GM23248 (cell line): ENCODE measurements around the gene ST6GALNAC3. TPM values are rescaled to one million over a fixed set of nuclear protein-coding genes. Genes with fewer than 3 reads are reported as not detected.
"Not testable (repeated sequence)": the region's sequence is repeated elsewhere in the genome, so short reads cannot be mapped to it uniquely, and the experiment has no call there.

Source experiments
- DNase-seq: peaks from one replicate; pipeline ENCODE4 v3.0.0-alpha.2; 2015
- H2AFZ ChIP-seq: fragments of 200-600 bp; sonication (generic); 2 replicates; pipeline ENCODE4 v1.6.1; 2016; ENCODE audit warnings: antibody characterized with exemption
- H3F3A ChIP-seq: fragments of 200-600 bp; sonication (generic); 2 replicates; pipeline ENCODE4 v1.6.1; 2016; ENCODE audit warnings: mild to moderate bottlenecking, antibody characterized with exemption, mixed run types; ENCODE audit not compliant: insufficient read depth
- H3K27ac ChIP-seq: fragments of 200-600 bp; sonication (generic); 2 replicates; pipeline ENCODE4 v1.5.1; 2016; ENCODE audit warnings: mild to moderate bottlenecking
- H3K27me3 ChIP-seq: fragments of 200-600 bp; sonication (generic); replicated peaks from 2 replicates; pipeline ENCODE4 v1.6.1; 2016; ENCODE audit warnings: mild to moderate bottlenecking; ENCODE audit not compliant: insufficient read depth
- H3K36me3 ChIP-seq: fragments of 200-600 bp; sonication (generic); 2 replicates; pipeline ENCODE4 v1.6.1; 2016; ENCODE audit warnings: low read depth, mild to moderate bottlenecking
- H3K4me1 ChIP-seq: fragments of 200-600 bp; sonication (generic); 2 replicates; pipeline ENCODE4 v1.6.1; 2016; ENCODE audit warnings: mild to moderate bottlenecking; ENCODE audit not compliant: insufficient read depth
- H3K4me2 ChIP-seq: fragments of 200-600 bp; sonication (generic); one replicate; pipeline ENCODE4 v1.6.1; 2016; ENCODE audit warnings: mild to moderate bottlenecking; ENCODE audit not compliant: unreplicated experiment
- H3K4me3 ChIP-seq: fragments of 200-600 bp; sonication (generic); 2 replicates; pipeline ENCODE4 v1.5.1; 2016; ENCODE audit warnings: mild to moderate bottlenecking
- H3K79me2 ChIP-seq: fragments of 200-600 bp; sonication (generic); 2 replicates; pipeline ENCODE4 v1.6.1; 2016; ENCODE audit warnings: mild to moderate bottlenecking; ENCODE audit not compliant: insufficient read depth
- H3K9ac ChIP-seq: fragments of 200-600 bp; sonication (generic); 2 replicates; pipeline ENCODE4 v1.6.1; 2016; ENCODE audit warnings: mild to moderate bottlenecking
- H3K9me2 ChIP-seq: fragments of 200-600 bp; sonication (generic); 2 replicates; pipeline ENCODE4 v1.6.1; 2016; ENCODE audit warnings: mixed run types, mild to moderate bottlenecking, moderate library complexity; ENCODE audit not compliant: insufficient read depth
- H3K9me3 ChIP-seq: fragments of 200-600 bp; sonication (generic); one replicate; pipeline ENCODE4 v1.6.1; 2017; ENCODE audit warnings: low read depth
- H4K20me1 ChIP-seq: fragments of 200-600 bp; sonication (generic); 2 replicates; pipeline ENCODE4 v1.6.0; 2016; ENCODE audit not compliant: insufficient read depth
- EZH2 ChIP-seq: fragments of 200-600 bp; sonication (generic); IDR thresholded peaks from 2 replicates; pipeline ENCODE4 v1.6.1; 2018; ENCODE audit warnings: antibody characterized with exemption, mild to moderate bottlenecking; ENCODE audit not compliant: insufficient read depth, poor library complexity, severe bottlenecking
- EZH2phosphoT487 ChIP-seq: fragments of 200-600 bp; sonication (generic); IDR thresholded peaks from 2 replicates; pipeline ENCODE4 v1.6.1; 2018; ENCODE audit warnings: antibody characterized with exemption, moderate library complexity, mild to moderate bottlenecking, low read depth; ENCODE audit not compliant: insufficient read depth
- WGBS, 2 experiments: methylation state at CpG; one replicate each; pipeline ENCODE4 v1.1.6; 2015 to 2017; ENCODE audit warnings: low lambda C conversion rate in 2 of 2, low coverage in 1 of 2; ENCODE audit errors: missing lambda C conversion rate in 2 of 2; 5-methylcytosine and 5-hydroxymethylcytosine counted together
- in situ Hi-C: fragments of 300-500 bp; cut with MboI; formaldehyde crosslinking; loops from 2 replicates; pipeline ENCODE4 v1.15.0; 2020
- polyA plus RNA-seq: library from polyadenylated mRNA; unstranded; fragments of >200 nt; fragmentation: Nextera tagmentation; extraction: Ambion mirVana; gene quantifications from 2 replicates; pipeline ENCODE4 v1.2.1, GENCODE V29; 2016
- total RNA-seq: library from RNA; depleted of rRNA; stranded (reverse); fragments of >200 nt; shearing (Covaris generic); gene quantifications from 2 replicates; pipeline ENCODE4 v1.2.3, GENCODE V29; 2014

ST6GALNAC3 gene
- total and polyA plus RNA-seq, 2 experiments from 2014 or later: not detected

- Histone ChIP-seq H3K4me2 (peak overlapping the region; percentile 26), H3K79me2 (no peaks in the 10 kb centered on the region), H3K4me1 (peaks cover 21% of the 10 kb centered on the region), H3F3A (no peaks in the 10 kb centered on the region), H3K27me3 (no peaks in the 10 kb centered on the region; the same call in 1 of the 2 replicates), H3K9ac (no peak overlapping the region), H4K20me1 (no peaks in the 10 kb centered on the region), H3K9me2 (no peaks in the 10 kb centered on the region), H2AFZ (no peak overlapping the region), H3K36me3 (no peaks in the 10 kb centered on the region), H3K27ac (no peak overlapping the region), H3K4me3 (no peak overlapping the region), H3K9me3 (no peaks in the 10 kb centered on the region)
- TF ChIP-seq EZH2 (no peak), EZH2phosphoT487 (0 out of 2 replicates have a peak, but pooled peaks have one; percentile 26)
- DNase-seq: peak; percentile 80
- in situ Hi-C loops: no loop called here
Measured at GRCh38 chr1:76640092-76640491, 565.5 kb downstream of the ST6GALNAC3 start.

GRCh38 chr1:76640723-76641122, 566.2 kb downstream of the ST6GALNAC3 start:
- no peak for TF ChIP-seq EZH2
- TF ChIP-seq EZH2phosphoT487: no peak
- DNase-seq: no peak
- peaks cover 21% of the 10 kb centered on the region for H3K4me1 ChIP-seq
- no peaks in the 10 kb centered on the region for H3K9me2 ChIP-seq
- no peaks in the 10 kb centered on the region for H4K20me1 ChIP-seq
- no peak overlapping the region for H3K27ac ChIP-seq
- no peaks in the 10 kb centered on the region for H3K79me2 ChIP-seq
- in situ Hi-C loops: no loop called here
- no peaks in the 10 kb centered on the region for H3F3A ChIP-seq
- no peaks in the 10 kb centered on the region for H3K36me3 ChIP-seq
- no peak overlapping the region for H2AFZ ChIP-seq
- H3K9ac ChIP-seq: no peak overlapping the region
- no peaks in the 10 kb centered on the region; the same call in 1 of the 2 replicates for H3K27me3 ChIP-seq
- no peak overlapping the region for H3K4me2 ChIP-seq
- H3K9me3 ChIP-seq: no peaks in the 10 kb centered on the region
- no peak overlapping the region for H3K4me3 ChIP-seq

DNA sequence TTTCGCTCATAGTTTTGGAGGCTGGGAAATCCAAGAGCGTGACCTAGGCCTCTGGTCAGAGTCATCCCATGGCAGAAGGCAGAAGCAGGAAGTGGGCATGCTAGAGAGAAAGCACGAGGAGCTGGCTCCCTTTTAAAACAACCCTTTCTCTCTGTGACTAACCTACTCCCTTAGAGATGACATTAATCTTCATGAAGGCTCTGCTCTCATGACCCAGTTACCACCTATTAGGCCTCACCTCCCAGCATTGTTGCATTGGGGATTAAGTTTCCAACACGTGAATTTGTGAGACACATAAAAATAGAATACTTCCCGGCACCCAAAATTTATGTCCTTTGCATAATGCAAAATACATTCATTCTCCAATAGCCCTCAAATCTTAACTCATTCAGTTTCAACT, 569.6 kb downstream of the ST6GALNAC3 start:
- Histone ChIP-seq H3F3A (no peaks in the 10 kb centered on the region), H3K4me3 (no peak overlapping the region), H3K79me2 (no peaks in the 10 kb centered on the region), H4K20me1 (no peaks in the 10 kb centered on the region), H3K4me1 (peaks cover 13% of the 10 kb centered on the region), H3K9ac (no peak overlapping the region), H3K9me3 (no peaks in the 10 kb centered on the region), H3K27me3 (peaks cover 5% of the 10 kb centered on the region), H2AFZ (no peak overlapping the region), H3K4me2 (no peak overlapping the region), H3K36me3 (no peaks in the 10 kb centered on the region), H3K9me2 (no peaks in the 10 kb centered on the region), H3K27ac (no peak overlapping the region)
- no peak for TF ChIP-seq EZH2
- no peak for TF ChIP-seq EZH2phosphoT487
- in situ Hi-C loops: no loop called here
- WGBS, 2 experiments: 59 to 63% methylated on average over 5 of the region's 5 CpGs
- DNase-seq: no peak

- H3F3A ChIP-seq, H3K9ac ChIP-seq, H3K4me1 ChIP-seq, H3K4me2 ChIP-seq, DNase-seq, H3K9me3 ChIP-seq, H3K4me3 ChIP-seq, H3K27ac ChIP-seq, H3K9me2 ChIP-seq, H3K27me3 ChIP-seq, H3K36me3 ChIP-seq, in situ Hi-C loops, H3K79me2 ChIP-seq, H4K20me1 ChIP-seq, H2AFZ ChIP-seq: not testable (repeated sequence)
- WGBS, 2 experiments: 71 to 73% methylated on average over 5 of the region's 5 CpGs
Measured at GRCh38 chr1:76652860-76653259, 578.3 kb downstream of the ST6GALNAC3 start.

GRCh38 chr1:76657623-76658022, 583.1 kb downstream of the ST6GALNAC3 start:
- WGBS, 2 experiments: 44 to 52% methylated on average over 2 of the region's 2 CpGs
- Histone ChIP-seq H4K20me1 (no peaks in the 10 kb centered on the region), H3K9me2 (no peaks in the 10 kb centered on the region), H3K27ac (no peak overlapping the region), H3K27me3 (no peaks in the 10 kb centered on the region), H3K4me1 (no peaks in the 10 kb centered on the region), H3K36me3 (no peaks in the 10 kb centered on the region), H3K4me2 (no peak overlapping the region), H3K9me3 (no peaks in the 10 kb centered on the region), H3K79me2 (no peaks in the 10 kb centered on the region), H2AFZ (no peak overlapping the region), H3K4me3 (no peak overlapping the region), H3F3A (no peaks in the 10 kb centered on the region), H3K9ac (no peak overlapping the region)
- in situ Hi-C loops: no loop called here
- no peak for DNase-seq
- TF ChIP-seq EZH2phosphoT487 (no peak), EZH2 (no peak)
